MCF 10A (cell line): Measurements from ENCODE around the gene SLC6A2. TPM values are rescaled to one million over a fixed set of nuclear protein-coding genes. Genes with fewer than 3 reads are reported as not detected.

ENCODE experiments used
- BruUV-seq: library from RNA; stranded (reverse); fragments of 400-500 nt; replicated peaks from 2 replicates; lab custom pipeline; 2021; lab: Mats Ljungman, UMichigan
- CTCF ChIA-PET: fragments of 300-600 bp; sonication (Branson Sonifier 250); formaldehyde crosslinking; extraction: SDS; loops from one replicate; lab custom pipeline; 2021; ENCODE audit warnings: antibody characterized with exemption, inconsistent platforms; lab: Yijun Ruan, JAX
- POLR2A ChIA-PET: fragments of 300-600, 350-650 bp; sonication (Branson Sonifier 250); formaldehyde crosslinking; extraction: SDS; loops from one replicate; lab custom pipeline; 2020; ENCODE audit warnings: antibody characterized with exemption, inconsistent platforms; lab: Yijun Ruan, JAX
- DNase-seq: peaks from one replicate; pipeline ENCODE4 v3.0.0-alpha.2; 2018; ENCODE audit not compliant: unreplicated experiment
- H3K27ac Mint-ChIP-seq: one replicate; pipeline ENCODE4 v1.8.0; 2022; ENCODE audit warnings: mild to moderate bottlenecking, low read depth, mixed read lengths; ENCODE audit not compliant: unreplicated experiment
- H3K27me3 Mint-ChIP-seq: one replicate; pipeline ENCODE4 v1.8.0; 2022; ENCODE audit warnings: mixed read lengths; ENCODE audit not compliant: insufficient read depth, unreplicated experiment
- H3K36me3 Mint-ChIP-seq: one replicate; pipeline ENCODE4 v1.8.0; 2022; ENCODE audit warnings: mild to moderate bottlenecking, moderate library complexity, mixed read lengths; ENCODE audit not compliant: insufficient read depth, unreplicated experiment
- H3K4me1 Mint-ChIP-seq: one replicate; pipeline ENCODE4 v1.8.0; 2022; ENCODE audit warnings: mixed read lengths; ENCODE audit not compliant: insufficient read depth, unreplicated experiment
- H3K4me3 Mint-ChIP-seq: one replicate; pipeline ENCODE4 v1.8.0; 2022; ENCODE audit warnings: mild to moderate bottlenecking, moderate library complexity, mixed read lengths; ENCODE audit not compliant: unreplicated experiment
- H3K9me3 Mint-ChIP-seq: one replicate; pipeline ENCODE4 v1.8.0; 2022; ENCODE audit warnings: mixed read lengths; ENCODE audit not compliant: unreplicated experiment
- intact Hi-C: fragments of 100-400 bp; cut with micrococcal nuclease; formaldehyde crosslinking; loops from 2 replicates; pipeline ENCODE4 v1.14.1; 2022
- total RNA-seq: library from RNA; stranded (reverse); gene quantifications from 2 replicates; pipeline ENCODE4 v1.2.3, GENCODE V29; 2022
- TF ChIP-seq, protein P1 (sequence below): fragments of 200-600 bp; IDR thresholded peaks from one replicate; pipeline ENCODE4 v1.8.0; 2022; ENCODE audit warnings: antibody characterized with exemption, mild to moderate bottlenecking; ENCODE audit not compliant: unreplicated experiment

The SLC6A2 gene
- total RNA-seq, 1 experiment from 2014 or later, result not detected

DNA sequence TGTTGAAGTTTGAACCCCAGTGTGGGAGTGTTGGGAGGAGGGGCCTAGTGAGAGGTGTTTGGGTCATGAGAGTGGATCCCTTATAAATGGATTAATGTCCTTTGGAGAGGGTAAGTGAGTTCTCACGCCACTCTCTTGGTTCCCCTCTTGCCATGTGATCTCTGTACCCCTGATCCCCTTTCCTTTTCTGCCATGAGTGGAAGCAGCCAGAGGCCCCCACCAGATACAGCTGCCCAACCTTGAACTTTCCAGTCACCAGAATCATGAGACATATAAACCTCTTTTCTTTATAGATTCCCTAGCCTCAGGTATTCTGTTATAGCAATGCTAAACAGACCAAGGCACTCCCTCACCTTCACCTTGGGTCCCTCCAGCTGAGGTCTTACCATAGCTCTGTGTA is 7.4 kb downstream of the SLC6A2 start:
- Mint-ChIP-seq H3K36me3 (no peaks in the 10 kb centered on the region), H3K9me3 (no peaks in the 10 kb centered on the region), H3K4me1 (peaks cover 11% of the 10 kb centered on the region), H3K27me3 (no peaks in the 10 kb centered on the region), H3K4me3 (no peak overlapping the region), H3K27ac (no peak overlapping the region)
- TF ChIP-seq, protein P1, sequence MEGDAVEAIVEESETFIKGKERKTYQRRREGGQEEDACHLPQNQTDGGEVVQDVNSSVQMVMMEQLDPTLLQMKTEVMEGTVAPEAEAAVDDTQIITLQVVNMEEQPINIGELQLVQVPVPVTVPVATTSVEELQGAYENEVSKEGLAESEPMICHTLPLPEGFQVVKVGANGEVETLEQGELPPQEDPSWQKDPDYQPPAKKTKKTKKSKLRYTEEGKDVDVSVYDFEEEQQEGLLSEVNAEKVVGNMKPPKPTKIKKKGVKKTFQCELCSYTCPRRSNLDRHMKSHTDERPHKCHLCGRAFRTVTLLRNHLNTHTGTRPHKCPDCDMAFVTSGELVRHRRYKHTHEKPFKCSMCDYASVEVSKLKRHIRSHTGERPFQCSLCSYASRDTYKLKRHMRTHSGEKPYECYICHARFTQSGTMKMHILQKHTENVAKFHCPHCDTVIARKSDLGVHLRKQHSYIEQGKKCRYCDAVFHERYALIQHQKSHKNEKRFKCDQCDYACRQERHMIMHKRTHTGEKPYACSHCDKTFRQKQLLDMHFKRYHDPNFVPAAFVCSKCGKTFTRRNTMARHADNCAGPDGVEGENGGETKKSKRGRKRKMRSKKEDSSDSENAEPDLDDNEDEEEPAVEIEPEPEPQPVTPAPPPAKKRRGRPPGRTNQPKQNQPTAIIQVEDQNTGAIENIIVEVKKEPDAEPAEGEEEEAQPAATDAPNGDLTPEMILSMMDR, result no peak
- intact Hi-C loops, result no loop called here
- no TSS peak for BruUV-seq
- no peak for DNase-seq
- CTCF ChIA-PET, result no interaction called here
- POLR2A ChIA-PET, result interaction anchor here (0.5 kb wide), 1 partner anchor 29 kb away, joined by 3 read pairs; no protein-coding TSS in a partner anchor

- TF ChIP-seq, protein P1, result no peak
- no peak overlapping the region for H3K27ac Mint-ChIP-seq
- peaks cover 19% of the 10 kb centered on the region for H3K4me1 Mint-ChIP-seq
- intact Hi-C loops, result no loop called here
- ChIA-PET POLR2A (interaction anchor here (0.5 to 0.6 kb wide), 3 partner anchors 30 to 758 kb away, joined by 3 to 4 read pairs (median 3); no protein-coding TSS in a partner anchor), CTCF (interaction anchor here (0.6 to 1.2 kb wide), 5 partner anchors 40 to 618 kb away, joined by 3 read pairs; no protein-coding TSS in a partner anchor)
- no peak overlapping the region for H3K4me3 Mint-ChIP-seq
- peak; percentile 18 for DNase-seq
- H3K9me3 Mint-ChIP-seq, result no peaks in the 10 kb centered on the region
- H3K27me3 Mint-ChIP-seq, result no peaks in the 10 kb centered on the region
- no peaks in the 10 kb centered on the region for H3K36me3 Mint-ChIP-seq
- no TSS peak for BruUV-seq
These were observed 8.2 kb downstream of the SLC6A2 start for GRCh38 chr16:55663765-55664677.

GRCh38 chr16:55664786-55665407 is 9.1 kb downstream of the SLC6A2 start:
- POLR2A ChIA-PET, result interaction anchor here (0.6 kb wide), 1 partner anchor 757 kb away, joined by 3 read pairs; no protein-coding TSS in a partner anchor
- Mint-ChIP-seq H3K27ac (no peak overlapping the region), H3K4me1 (peaks cover 19% of the 10 kb centered on the region), H3K4me3 (no peak overlapping the region), H3K27me3 (no peaks in the 10 kb centered on the region), H3K9me3 (no peaks in the 10 kb centered on the region), H3K36me3 (no peaks in the 10 kb centered on the region)
- intact Hi-C loops, result no loop called here
- no TSS peak for BruUV-seq
- DNase-seq, result no peak
- TF ChIP-seq, protein P1, result no peak
- CTCF ChIA-PET, result interaction anchor here (0.6 to 1.2 kb wide), 5 partner anchors 16 to 200 kb away, joined by 3 read pairs; no protein-coding TSS in a partner anchor

DNA sequence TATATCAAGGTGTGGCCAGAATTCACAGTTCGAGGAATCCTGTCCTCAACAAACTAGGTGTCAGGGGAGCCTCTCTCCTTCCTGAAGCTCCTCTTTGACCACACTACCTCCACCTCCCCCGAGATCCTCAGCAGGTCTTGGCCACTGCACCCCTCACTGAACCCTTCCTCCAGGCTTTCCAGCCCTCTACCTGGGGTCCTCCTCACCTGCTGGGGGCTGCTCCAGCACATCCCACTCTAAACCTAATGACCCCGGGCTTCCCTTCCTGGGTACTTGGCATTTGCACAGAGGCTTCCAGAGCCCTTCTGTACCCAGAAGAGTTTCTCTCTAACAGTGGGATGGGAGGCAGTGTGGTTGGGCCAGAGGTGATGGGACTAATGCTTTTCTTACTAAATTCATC is 9.7 kb downstream of the SLC6A2 start:
- ChIA-PET CTCF (interaction anchor here (1.1 to 1.2 kb wide), 3 partner anchors 17 to 201 kb away, joined by 3 read pairs; no protein-coding TSS in a partner anchor), POLR2A (no interaction called here)
- DNase-seq, result no peak
- no peak overlapping the region for H3K4me3 Mint-ChIP-seq
- H3K27ac Mint-ChIP-seq, result no peak overlapping the region
- H3K36me3 Mint-ChIP-seq, result no peaks in the 10 kb centered on the region
- TF ChIP-seq, protein P1, result no peak
- intact Hi-C loops, result no loop called here
- H3K9me3 Mint-ChIP-seq, result no peaks in the 10 kb centered on the region
- no TSS peak for BruUV-seq
- H3K27me3 Mint-ChIP-seq, result no peaks in the 10 kb centered on the region
- H3K4me1 Mint-ChIP-seq, result peaks cover 19% of the 10 kb centered on the region
